ENCODE data around the gene C11orf97.
"Not testable (repeated sequence)": the region's sequence is repeated elsewhere in the genome, so short reads cannot be mapped to it uniquely, and the experiment has no call there.

Gene C11orf97

DNA sequence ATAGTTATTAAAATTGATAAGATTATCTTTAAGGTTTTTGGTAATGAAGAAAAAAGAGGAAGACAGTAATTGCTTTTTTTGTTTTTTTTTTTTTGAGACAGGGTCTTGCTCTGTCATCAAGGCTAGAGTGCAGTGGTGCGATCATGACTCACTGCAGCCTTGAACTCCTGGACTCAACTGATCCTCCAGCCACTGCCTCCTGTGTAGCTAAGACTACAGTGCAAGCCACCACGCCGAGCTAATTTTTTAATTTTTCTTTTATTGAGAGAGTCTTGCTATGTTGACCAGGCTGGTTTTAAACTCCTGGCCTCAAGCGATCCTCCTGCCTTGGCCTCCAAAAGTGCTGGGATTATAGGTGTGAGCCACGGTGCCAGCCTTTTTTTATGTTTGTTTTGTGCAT lies 5.7 kb upstream of the C11orf97 start:
- not testable (repeated sequence) for H3K4me3 Mint-ChIP-seq; H3K4me1 Mint-ChIP-seq; DNase-seq (ENCODE audit: low spot score in 2 of 2); H3K9me3 Mint-ChIP-seq; ATAC-seq (replicated peaks; ENCODE audit: extremely low read depth, poor library complexity, severe bottlenecking); H3K36me3 Mint-ChIP-seq (ENCODE audit: insufficient read depth); H3K27ac Mint-ChIP-seq (ENCODE audit: low read depth)
- H3K27me3 Mint-ChIP-seq = peaks cover 12% of the 10 kb centered on the region

DNA sequence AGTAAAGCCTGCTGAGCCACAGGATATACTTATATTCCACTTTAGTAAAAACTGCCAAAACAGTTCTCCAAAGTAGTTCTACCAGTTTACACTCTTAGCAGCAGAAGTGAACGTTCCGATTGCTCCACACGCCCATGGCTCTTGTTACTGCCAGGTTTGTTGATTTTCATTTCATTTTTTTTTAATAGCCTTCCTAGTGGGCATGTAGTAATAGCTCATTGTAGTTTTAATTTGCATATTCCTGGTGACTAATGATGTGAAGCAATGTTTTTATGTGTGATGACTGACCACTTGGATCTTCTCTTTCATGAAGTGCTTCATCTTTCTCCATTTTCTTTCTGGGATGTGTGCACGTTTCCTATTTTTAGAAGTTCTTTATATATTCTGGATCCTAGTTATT lies 4.8 kb upstream of the C11orf97 start:
- H3K9me3 Mint-ChIP-seq = no peaks in the 10 kb centered on the region
- no peak overlapping the region for H3K27ac Mint-ChIP-seq (ENCODE audit: low read depth)
- DNase-seq (ENCODE audit: low spot score in 2 of 2) = no peak
- peaks cover 9% of the 10 kb centered on the region for H3K4me1 Mint-ChIP-seq
- no peak overlapping the region for H3K4me3 Mint-ChIP-seq
- H3K27me3 Mint-ChIP-seq = peaks cover 12% of the 10 kb centered on the region
- ATAC-seq (replicated peaks; ENCODE audit: extremely low read depth, poor library complexity, severe bottlenecking) = no peak
- H3K36me3 Mint-ChIP-seq (ENCODE audit: insufficient read depth) = peaks cover 2% of the 10 kb centered on the region

DNA sequence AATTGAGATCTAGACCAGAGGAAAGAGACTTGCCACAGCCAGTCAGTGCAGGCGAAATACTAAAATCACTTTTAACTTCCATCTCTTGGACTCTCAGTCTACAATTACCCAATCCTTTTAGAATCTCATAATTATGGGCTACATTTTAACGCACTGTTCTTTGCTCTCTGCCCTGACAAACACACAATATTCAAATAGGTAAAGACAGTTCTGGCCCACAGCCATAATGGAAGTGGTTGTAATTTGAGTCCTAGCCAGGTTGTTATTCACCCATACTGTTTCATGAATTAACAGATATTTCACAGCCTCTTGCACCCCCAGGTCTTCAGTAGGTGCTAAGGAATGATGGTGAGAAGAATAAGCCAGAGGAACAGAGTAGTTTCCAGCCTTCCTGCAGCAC lies 830 bp downstream of the C11orf97 start:
- peak overlapping the region; percentile 81 for H3K4me3 Mint-ChIP-seq
- peaks cover 18% of the 10 kb centered on the region for H3K4me1 Mint-ChIP-seq
- peak; percentile 33 for ATAC-seq (replicated peaks; ENCODE audit: extremely low read depth, poor library complexity, severe bottlenecking)
- H3K36me3 Mint-ChIP-seq (ENCODE audit: insufficient read depth) = peaks cover 4% of the 10 kb centered on the region
- no peak overlapping the region for H3K27ac Mint-ChIP-seq (ENCODE audit: low read depth)
- peaks cover 21% of the 10 kb centered on the region for H3K27me3 Mint-ChIP-seq
- no peak for DNase-seq (ENCODE audit: low spot score in 2 of 2)
- H3K9me3 Mint-ChIP-seq = no peaks in the 10 kb centered on the region

DNA sequence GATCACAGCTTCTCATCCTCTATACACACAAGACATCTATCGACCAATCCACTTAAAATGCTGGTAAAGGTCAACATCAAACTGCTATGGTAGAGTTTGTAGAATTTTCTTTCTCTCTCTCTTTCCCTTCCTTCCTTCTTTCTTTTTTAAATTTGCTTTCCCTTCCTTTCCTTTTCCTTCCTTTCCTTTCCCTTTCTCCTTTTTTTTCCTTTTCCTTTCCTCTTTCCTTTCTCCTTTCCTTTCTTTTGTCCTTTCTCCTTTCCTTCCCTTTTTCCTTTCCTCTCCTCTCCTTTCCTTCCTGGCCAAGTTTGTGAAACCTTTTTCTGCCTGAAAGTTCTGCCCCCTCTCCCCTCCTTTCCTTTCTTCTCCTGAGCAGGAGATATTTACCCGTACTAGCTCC lies 3.1 kb downstream of the C11orf97 start:
- Mint-ChIP-seq H3K4me1 (peaks cover 18% of the 10 kb centered on the region), H3K36me3 (ENCODE audit: insufficient read depth) (peaks cover 4% of the 10 kb centered on the region), H3K27ac (ENCODE audit: low read depth) (no peak overlapping the region), H3K9me3 (no peaks in the 10 kb centered on the region), H3K4me3 (no peak overlapping the region), H3K27me3 (peaks cover 11% of the 10 kb centered on the region)
- ATAC-seq (replicated peaks; ENCODE audit: extremely low read depth, poor library complexity, severe bottlenecking) = no peak
- no peak for DNase-seq (ENCODE audit: low spot score in 2 of 2)

DNA sequence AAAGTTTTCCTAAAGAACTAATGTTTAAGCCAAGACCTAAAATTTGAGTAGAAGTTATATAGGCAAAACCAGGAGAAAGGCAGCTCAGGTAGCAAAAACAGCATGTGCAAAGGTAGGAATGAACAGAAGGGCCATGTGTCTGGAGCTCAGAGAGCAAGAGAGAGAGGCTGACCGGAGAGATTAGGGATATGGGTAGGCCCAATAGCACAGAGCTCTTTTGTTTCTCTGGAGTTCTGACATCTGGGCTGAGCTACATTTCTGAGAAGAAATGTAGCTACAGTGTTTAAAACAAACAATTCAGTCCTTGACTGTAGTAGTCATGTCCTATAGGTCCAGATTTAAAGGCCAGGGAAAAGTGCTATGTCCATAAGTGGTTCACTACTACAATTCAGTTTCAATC lies 4.5 kb downstream of the C11orf97 start:
- ATAC-seq (replicated peaks; ENCODE audit: extremely low read depth, poor library complexity, severe bottlenecking) (no peak), DNase-seq (ENCODE audit: low spot score in 2 of 2) (no peak)
- Mint-ChIP-seq H3K4me3 (no peak overlapping the region), H3K9me3 (no peaks in the 10 kb centered on the region), H3K4me1 (peaks cover 17% of the 10 kb centered on the region), H3K27ac (ENCODE audit: low read depth) (no peak overlapping the region), H3K36me3 (ENCODE audit: insufficient read depth) (peaks cover 4% of the 10 kb centered on the region), H3K27me3 (peaks cover 11% of the 10 kb centered on the region)

DNA sequence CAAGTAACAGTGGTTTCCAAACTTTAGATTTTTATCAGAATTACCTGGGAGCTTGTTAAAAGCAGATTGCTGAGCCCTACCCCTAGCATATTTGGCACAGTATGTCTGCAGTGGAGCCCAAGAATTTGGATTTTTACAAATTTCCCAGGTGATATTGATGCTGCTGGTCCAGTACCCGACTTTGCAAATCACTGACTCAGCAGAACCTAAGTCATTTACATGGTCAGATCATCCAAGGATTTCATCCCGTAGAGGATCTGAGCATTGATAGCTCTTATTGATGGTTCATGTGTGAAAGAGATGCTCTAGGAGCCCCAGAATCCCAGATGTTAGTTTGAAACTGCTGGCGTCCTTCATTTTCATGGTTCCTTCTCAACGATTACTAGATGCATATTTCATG lies 6.0 kb downstream of the C11orf97 start:
- peaks cover 2% of the 10 kb centered on the region for H3K36me3 Mint-ChIP-seq (ENCODE audit: insufficient read depth)

DNA sequence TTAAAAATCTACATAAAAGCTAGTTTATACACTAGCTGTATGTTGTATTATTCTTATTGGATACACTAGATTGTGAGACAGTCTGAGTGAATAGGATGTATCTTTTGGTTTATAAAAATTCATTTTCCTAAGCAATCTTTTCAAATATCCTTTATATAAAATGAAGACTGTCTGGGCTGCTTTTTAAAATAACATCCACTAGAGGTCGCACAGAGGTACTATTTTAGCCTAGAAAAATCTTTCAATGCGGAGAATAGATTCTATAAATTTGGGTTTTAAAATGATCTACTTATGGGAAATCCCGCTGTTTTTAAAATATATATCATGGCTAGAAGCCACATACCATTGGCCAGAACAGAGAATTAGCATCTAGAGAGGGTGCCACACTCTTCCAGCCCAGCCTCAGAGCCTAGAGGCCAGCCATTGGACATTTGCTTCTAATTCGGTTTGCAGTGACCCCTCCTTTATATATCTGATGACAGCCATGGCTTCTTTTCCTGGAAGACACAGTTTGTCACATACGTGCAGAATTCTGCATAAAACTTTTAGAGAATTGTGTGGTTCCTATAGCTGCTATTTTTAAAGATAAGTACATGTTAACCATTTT lies 7.3 kb downstream of the C11orf97 start:
- Mint-ChIP-seq H3K27ac (ENCODE audit: low read depth) (no peak overlapping the region), H3K4me3 (no peak overlapping the region), H3K27me3 (peaks cover 27% of the 10 kb centered on the region), H3K36me3 (ENCODE audit: insufficient read depth) (peaks cover 5% of the 10 kb centered on the region), H3K9me3 (no peaks in the 10 kb centered on the region), H3K4me1 (no peaks in the 10 kb centered on the region)
- no peak for DNase-seq (ENCODE audit: low spot score in 2 of 2)
- no peak for ATAC-seq (replicated peaks; ENCODE audit: extremely low read depth, poor library complexity, severe bottlenecking)

More for the DNA sequence above, 6.0 kb downstream of the C11orf97 start:
- ATAC-seq (replicated peaks; ENCODE audit: extremely low read depth, poor library complexity, severe bottlenecking) (no peak), DNase-seq (ENCODE audit: low spot score in 2 of 2) (no peak)
- no peak overlapping the region for H3K27ac Mint-ChIP-seq (ENCODE audit: low read depth)
- no peaks in the 10 kb centered on the region for H3K9me3 Mint-ChIP-seq
- H3K4me1 Mint-ChIP-seq = peaks cover under 1% of the 10 kb centered on the region
- H3K27me3 Mint-ChIP-seq = peaks cover 18% of the 10 kb centered on the region
- no peak overlapping the region for H3K4me3 Mint-ChIP-seq

DNA sequence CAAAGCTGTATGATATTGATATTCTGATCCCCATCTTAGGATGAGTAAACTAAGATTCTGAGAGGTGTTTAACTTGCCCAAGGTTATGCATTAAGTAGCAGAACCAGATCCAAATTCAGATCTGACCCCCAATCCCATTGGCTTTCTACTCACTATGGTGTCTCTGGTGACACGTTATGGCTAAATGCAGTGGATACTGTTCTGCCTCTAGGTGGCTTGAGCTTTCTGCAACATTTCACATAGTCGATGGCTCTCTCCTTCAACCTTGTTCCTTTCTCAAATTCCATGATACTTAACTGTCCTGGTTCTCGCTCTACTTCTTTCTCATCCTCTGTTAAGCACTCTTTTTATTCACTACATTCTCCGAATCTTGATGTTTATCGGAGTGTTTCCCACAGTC lies 9.4 kb downstream of the C11orf97 start:
- H3K9me3 Mint-ChIP-seq = no peaks in the 10 kb centered on the region
- no peak for DNase-seq (ENCODE audit: low spot score in 2 of 2)
- no peak overlapping the region for H3K4me3 Mint-ChIP-seq
- H3K4me1 Mint-ChIP-seq = no peaks in the 10 kb centered on the region
- H3K27ac Mint-ChIP-seq (ENCODE audit: low read depth) = no peak overlapping the region
- H3K27me3 Mint-ChIP-seq = peaks cover 27% of the 10 kb centered on the region
- no peak for ATAC-seq (replicated peaks; ENCODE audit: extremely low read depth, poor library complexity, severe bottlenecking)
- H3K36me3 Mint-ChIP-seq (ENCODE audit: insufficient read depth) = peaks cover 3% of the 10 kb centered on the region

DNA sequence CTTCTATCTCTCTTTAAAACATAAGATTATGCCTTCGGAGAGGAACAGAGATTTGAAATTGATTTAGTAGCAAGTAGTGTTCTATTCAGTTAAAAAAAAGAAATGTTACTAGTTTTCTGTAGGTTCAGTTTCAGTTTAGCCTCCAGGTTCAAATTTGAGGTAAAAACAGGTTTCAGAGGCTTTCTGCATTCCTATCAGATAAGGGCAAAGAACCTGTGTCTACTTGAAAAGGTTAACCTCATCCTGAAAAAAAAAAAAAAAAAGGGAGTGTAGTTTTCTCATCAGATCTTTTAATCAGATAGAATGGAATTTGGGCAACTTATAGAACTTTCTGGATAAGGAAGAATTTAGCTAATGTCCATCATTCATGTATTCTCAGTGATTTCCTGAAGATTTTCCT lies 12.1 kb downstream of the C11orf97 start:
- no peak for DNase-seq (ENCODE audit: low spot score in 2 of 2)
- H3K27ac Mint-ChIP-seq (ENCODE audit: low read depth) = no peak overlapping the region
- H3K4me1 Mint-ChIP-seq = no peaks in the 10 kb centered on the region
- H3K4me3 Mint-ChIP-seq = no peak overlapping the region
- no peak for ATAC-seq (replicated peaks; ENCODE audit: extremely low read depth, poor library complexity, severe bottlenecking)
- H3K36me3 Mint-ChIP-seq (ENCODE audit: insufficient read depth) = peaks cover 3% of the 10 kb centered on the region
- H3K27me3 Mint-ChIP-seq = peaks cover 53% of the 10 kb centered on the region
- no peaks in the 10 kb centered on the region for H3K9me3 Mint-ChIP-seq

DNA sequence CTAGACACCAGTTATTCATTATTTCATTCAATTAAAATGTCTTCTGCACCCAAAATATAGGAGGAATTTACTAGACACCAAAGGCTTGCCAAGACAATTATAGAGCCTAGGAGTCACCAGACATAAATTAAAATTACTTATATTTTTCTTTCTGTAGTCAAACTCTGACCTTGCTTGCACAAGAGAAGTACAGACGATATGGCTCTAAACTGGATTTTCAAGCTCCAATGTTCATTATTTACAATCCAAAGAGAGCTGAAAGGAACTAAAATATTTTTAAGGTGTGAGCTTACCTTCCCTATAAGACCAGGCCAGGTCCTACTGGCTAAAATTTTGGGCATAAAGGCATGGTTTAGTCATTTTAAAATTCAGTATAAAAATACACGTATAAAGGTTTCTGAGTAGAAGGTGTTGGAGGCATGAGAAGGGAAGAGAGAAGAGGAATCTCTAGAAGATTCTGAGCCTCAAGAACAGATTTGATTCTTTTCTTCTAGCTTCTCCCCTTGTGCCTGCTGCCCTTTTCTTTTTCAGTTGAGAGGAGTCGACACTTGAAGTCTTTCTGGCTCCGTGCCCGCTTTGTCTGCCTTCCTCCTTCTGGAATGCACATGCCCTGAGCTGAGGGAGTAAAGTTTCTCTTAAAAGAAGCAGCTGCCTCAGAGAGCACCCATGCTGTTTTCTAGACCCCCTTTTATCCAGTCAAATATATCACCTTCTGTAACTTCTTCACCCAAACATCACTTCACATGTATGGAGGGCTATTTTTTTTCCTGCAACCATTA lies 13.5 kb downstream of the C11orf97 start:
- Mint-ChIP-seq H3K27ac (ENCODE audit: low read depth) (no peak overlapping the region), H3K27me3 (peaks cover 65% of the 10 kb centered on the region), H3K36me3 (ENCODE audit: insufficient read depth) (peaks cover 3% of the 10 kb centered on the region), H3K4me3 (no peak overlapping the region), H3K4me1 (no peaks in the 10 kb centered on the region), H3K9me3 (no peaks in the 10 kb centered on the region)
- no peak for ATAC-seq (replicated peaks; ENCODE audit: extremely low read depth, poor library complexity, severe bottlenecking)
- no peak for DNase-seq (ENCODE audit: low spot score in 2 of 2)

DNA sequence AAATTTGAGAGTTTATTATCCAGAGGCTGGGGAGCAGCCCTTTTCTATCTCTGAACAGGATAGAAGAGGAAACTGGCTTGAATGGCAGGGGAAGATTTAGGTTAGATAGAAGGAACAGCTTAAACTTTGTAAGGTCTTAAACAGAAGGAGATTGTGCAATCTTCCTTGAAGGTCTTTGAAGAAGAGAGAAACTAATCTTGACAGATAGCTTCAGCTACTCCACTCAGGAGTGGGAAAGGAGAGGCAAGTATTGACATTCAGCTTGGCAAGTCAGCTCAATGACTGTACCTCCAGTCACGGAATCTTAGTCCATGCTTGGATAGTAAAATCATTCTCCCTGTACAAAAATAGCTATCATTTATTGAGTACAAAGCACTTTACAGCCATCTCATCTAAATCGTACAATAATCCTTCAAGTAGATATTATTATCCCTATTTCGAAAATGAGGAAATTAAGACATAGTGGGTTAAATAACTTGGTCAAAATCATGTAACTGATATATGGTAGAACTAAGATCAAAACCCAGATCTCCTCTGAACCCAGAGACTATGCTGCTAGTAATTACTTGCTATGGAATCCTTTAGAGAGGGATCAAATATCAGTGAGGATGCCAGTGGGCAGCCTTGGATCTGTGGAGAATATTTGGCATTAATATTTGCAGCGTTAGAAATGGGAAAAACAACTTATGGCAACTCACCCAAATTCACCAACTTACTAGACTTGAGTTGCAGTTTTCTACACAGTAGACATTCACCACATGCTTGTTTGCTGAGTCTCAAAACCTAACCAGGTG lies 14.6 kb downstream of the C11orf97 start:
- Mint-ChIP-seq H3K27ac (ENCODE audit: low read depth) (no peak overlapping the region), H3K36me3 (ENCODE audit: insufficient read depth) (peaks cover 3% of the 10 kb centered on the region), H3K9me3 (no peaks in the 10 kb centered on the region), H3K4me1 (no peaks in the 10 kb centered on the region), H3K27me3 (peaks cover 76% of the 10 kb centered on the region), H3K4me3 (no peak overlapping the region)
- ATAC-seq (replicated peaks; ENCODE audit: extremely low read depth, poor library complexity, severe bottlenecking) (no peak), DNase-seq (ENCODE audit: low spot score in 2 of 2) (no peak)

DNA sequence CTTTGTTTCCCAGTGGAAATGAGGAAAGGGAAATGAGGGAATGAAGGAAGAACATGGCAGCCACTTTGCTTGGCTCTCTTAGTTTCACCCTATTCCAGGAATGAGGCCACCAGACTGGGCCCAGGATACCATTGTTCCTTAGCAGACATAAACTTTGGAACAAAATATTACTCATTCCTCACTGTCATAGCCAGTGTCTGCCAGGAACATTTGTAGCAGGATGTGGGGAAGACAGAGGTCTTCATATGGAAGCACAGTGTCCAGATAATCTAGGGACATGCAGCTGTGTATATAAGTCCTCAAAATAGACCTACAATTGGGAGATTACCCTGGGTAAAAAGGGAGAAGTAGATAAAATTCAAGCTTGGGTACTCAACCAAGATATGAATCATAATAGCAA lies 16.3 kb downstream of the C11orf97 start:
- peaks cover 84% of the 10 kb centered on the region for H3K27me3 Mint-ChIP-seq

DNA sequence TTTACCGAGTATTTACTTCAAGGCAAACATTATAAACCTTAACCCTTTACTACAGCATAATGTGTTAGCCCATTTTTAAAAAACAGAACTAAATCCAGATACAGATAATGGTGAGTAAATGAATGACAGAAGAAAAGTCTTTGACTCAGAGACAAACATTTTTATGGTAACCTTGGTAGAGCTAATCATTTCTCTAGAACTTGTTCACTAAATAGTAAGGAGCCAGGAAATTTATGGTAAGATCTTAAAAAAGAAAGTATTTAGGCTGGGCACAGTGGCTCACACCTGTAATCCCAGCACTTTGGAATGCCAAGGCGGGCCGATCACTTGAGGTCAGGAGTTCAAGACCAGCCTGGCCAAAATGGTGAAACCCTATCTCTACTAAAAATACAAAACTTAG lies 19.9 kb downstream of the C11orf97 start:
- H3K4me1 Mint-ChIP-seq = no peaks in the 10 kb centered on the region
- H3K27me3 Mint-ChIP-seq = peaks cover 97% of the 10 kb centered on the region

More for the DNA sequence above, 16.3 kb downstream of the C11orf97 start:
- Mint-ChIP-seq H3K27ac (ENCODE audit: low read depth) (no peak overlapping the region), H3K9me3 (no peaks in the 10 kb centered on the region), H3K36me3 (ENCODE audit: insufficient read depth) (peaks cover 3% of the 10 kb centered on the region), H3K4me1 (no peaks in the 10 kb centered on the region), H3K4me3 (no peak overlapping the region)
- ATAC-seq (replicated peaks; ENCODE audit: extremely low read depth, poor library complexity, severe bottlenecking) (no peak), DNase-seq (ENCODE audit: low spot score in 2 of 2) (no peak)

More for the DNA sequence above, 19.9 kb downstream of the C11orf97 start:
- Mint-ChIP-seq H3K9me3 (no peaks in the 10 kb centered on the region), H3K4me3 (no peak overlapping the region), H3K36me3 (ENCODE audit: insufficient read depth) (no peaks in the 10 kb centered on the region), H3K27ac (ENCODE audit: low read depth) (no peak overlapping the region)
- DNase-seq (ENCODE audit: low spot score in 2 of 2) = no peak
- ATAC-seq (replicated peaks; ENCODE audit: extremely low read depth, poor library complexity, severe bottlenecking) = no peak

Measured in central memory CD8-positive, alpha-beta T cell (primary cell).